Breast epithelium (tissue), 3 donors: ENCODE results near the gene CALML3.

Experiments used
- POLR2A ChIP-seq: fragments of 450-650 bp; IDR thresholded peaks from one replicate; pipeline ENCODE4 v1.6.1; 2016; ENCODE audit warnings: antibody characterized with exemption, mild to moderate bottlenecking, moderate library complexity
- TF ChIP-seq, protein P1 (sequence below), 3 donors: fragments of 450-650 bp; IDR thresholded peaks; one replicate each; pipeline ENCODE4 v1.5.1; 2016 to 2017; ENCODE audit warnings: antibody characterized with exemption in 3 of 3, mild to moderate bottlenecking in 3 of 3, moderate library complexity in 3 of 3

- TF ChIP-seq, protein P1, sequence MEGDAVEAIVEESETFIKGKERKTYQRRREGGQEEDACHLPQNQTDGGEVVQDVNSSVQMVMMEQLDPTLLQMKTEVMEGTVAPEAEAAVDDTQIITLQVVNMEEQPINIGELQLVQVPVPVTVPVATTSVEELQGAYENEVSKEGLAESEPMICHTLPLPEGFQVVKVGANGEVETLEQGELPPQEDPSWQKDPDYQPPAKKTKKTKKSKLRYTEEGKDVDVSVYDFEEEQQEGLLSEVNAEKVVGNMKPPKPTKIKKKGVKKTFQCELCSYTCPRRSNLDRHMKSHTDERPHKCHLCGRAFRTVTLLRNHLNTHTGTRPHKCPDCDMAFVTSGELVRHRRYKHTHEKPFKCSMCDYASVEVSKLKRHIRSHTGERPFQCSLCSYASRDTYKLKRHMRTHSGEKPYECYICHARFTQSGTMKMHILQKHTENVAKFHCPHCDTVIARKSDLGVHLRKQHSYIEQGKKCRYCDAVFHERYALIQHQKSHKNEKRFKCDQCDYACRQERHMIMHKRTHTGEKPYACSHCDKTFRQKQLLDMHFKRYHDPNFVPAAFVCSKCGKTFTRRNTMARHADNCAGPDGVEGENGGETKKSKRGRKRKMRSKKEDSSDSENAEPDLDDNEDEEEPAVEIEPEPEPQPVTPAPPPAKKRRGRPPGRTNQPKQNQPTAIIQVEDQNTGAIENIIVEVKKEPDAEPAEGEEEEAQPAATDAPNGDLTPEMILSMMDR (IDR thresholded peaks at IDR 0.05), result no peak
- TF ChIP-seq POLR2A, result no peak
Measured at GRCh38 chr10:5559642-5560141, 34.9 kb downstream of the CALML3 start.
